DOHH2 (cell line): ENCODE data around the gene ARHGEF12.

Experiments used
- H3F3A ChIP-seq: fragments of 200-600 bp; sonication (generic), shearing (Covaris generic); 2 replicates; pipeline ENCODE4 v1.6.0; 2016; ENCODE audit warnings: antibody characterized with exemption, mild to moderate bottlenecking; ENCODE audit not compliant: control insufficient read depth, insufficient read depth
- H3K27ac ChIP-seq: fragments of 200-600 bp; sonication (generic); 2 replicates; pipeline ENCODE4 v1.5.1; 2014; ENCODE audit warnings: low read depth, mild to moderate bottlenecking, low read length, moderate library complexity
- H3K27me3 ChIP-seq: fragments of 200-600 bp; sonication (generic); 2 replicates; pipeline ENCODE4 v1.6.1; 2014; ENCODE audit warnings: mild to moderate bottlenecking, low read length, mixed read lengths; ENCODE audit not compliant: control insufficient read depth
- H3K36me3 ChIP-seq: fragments of 200-600 bp; sonication (generic); 2 replicates; pipeline ENCODE4 v1.6.1; 2014; ENCODE audit warnings: mild to moderate bottlenecking, low read length, moderate library complexity, mixed read lengths; ENCODE audit not compliant: control insufficient read depth
- H3K4me1 ChIP-seq: fragments of 200-600 bp; sonication (generic); 2 replicates; pipeline ENCODE4 v1.6.1; 2014; ENCODE audit warnings: mild to moderate bottlenecking, low read length, mixed read lengths; ENCODE audit not compliant: control insufficient read depth
- H3K4me2 ChIP-seq: fragments of 200-600 bp; sonication (generic); 2 replicates; pipeline ENCODE4 v1.6.0; 2014; ENCODE audit warnings: mild to moderate bottlenecking, low read length, moderate library complexity
- H3K4me3 ChIP-seq: fragments of 200-600 bp; sonication (generic); 2 replicates; pipeline ENCODE4 v1.5.1; 2014; ENCODE audit warnings: mild to moderate bottlenecking, low read length, mixed read lengths
- H3K79me2 ChIP-seq: fragments of 200-600 bp; sonication (generic); 2 replicates; pipeline ENCODE4 v1.6.1; 2014; ENCODE audit warnings: mild to moderate bottlenecking, low read length, mixed read lengths; ENCODE audit not compliant: control insufficient read depth
- H3K9me2 ChIP-seq: fragments of 200-600 bp; sonication (generic); replicated peaks from 2 replicates; pipeline ENCODE4 v1.6.1; 2014; ENCODE audit warnings: mild to moderate bottlenecking, low read length, mixed read lengths; ENCODE audit not compliant: control insufficient read depth
- H3K9me3 ChIP-seq: fragments of 200-600 bp; sonication (generic); 2 replicates; pipeline ENCODE4 v1.6.1; 2014; ENCODE audit warnings: antibody characterized with exemption, low read length, mixed read lengths; ENCODE audit not compliant: control insufficient read depth, insufficient read depth
- H4K20me1 ChIP-seq: fragments of 200-600 bp; sonication (generic); 2 replicates; pipeline ENCODE4 v1.6.0; 2014; ENCODE audit warnings: low read depth, mild to moderate bottlenecking, antibody characterized with exemption, low read length, moderate library complexity; ENCODE audit not compliant: control insufficient read depth, insufficient read depth
- EZH2phosphoT487 ChIP-seq: fragments of 200-600 bp; sonication (generic); IDR thresholded peaks from 2 replicates; pipeline ENCODE4 v1.6.1; 2017; ENCODE audit warnings: borderline replicate concordance, mild to moderate bottlenecking, antibody characterized with exemption, low read length, moderate library complexity, mixed read lengths
- TF ChIP-seq, protein P1 (sequence below): fragments of 200-600 bp; sonication (generic); IDR thresholded peaks from one replicate; pipeline ENCODE4 v1.5.1; 2014; ENCODE audit warnings: antibody characterized with exemption, mild to moderate bottlenecking, low read depth, low read length; ENCODE audit not compliant: poor library complexity, severe bottlenecking

ARHGEF12 gene

DNA sequence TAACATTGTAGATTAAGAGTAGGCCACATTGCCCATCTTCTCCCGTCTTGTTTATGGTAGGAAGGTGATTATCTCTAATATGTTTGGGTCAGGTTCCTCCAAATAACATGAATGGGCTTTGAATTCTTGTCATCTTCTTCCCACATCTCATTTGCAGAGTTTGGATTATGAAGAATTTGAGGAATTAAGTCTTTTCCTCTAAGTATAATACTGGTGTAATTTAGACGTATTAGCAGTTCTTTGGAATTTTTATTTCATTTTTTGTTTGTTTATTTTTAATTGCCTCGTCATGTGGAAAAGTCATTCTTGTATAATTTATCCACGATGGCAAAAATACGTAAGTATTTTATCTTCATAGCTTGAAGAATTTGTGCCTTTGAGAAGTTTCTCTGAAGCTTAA lies 73.4 kb downstream of the ARHGEF12 start:
- no peak overlapping the region for H3K4me3 ChIP-seq
- H3K27ac ChIP-seq = no peak overlapping the region
- no peaks in the 10 kb centered on the region for H3K9me3 ChIP-seq
- H3K4me1 ChIP-seq = no peaks in the 10 kb centered on the region
- no peaks in the 10 kb centered on the region for H3K9me2 ChIP-seq
- H3F3A ChIP-seq = no peaks in the 10 kb centered on the region
- H3K36me3 ChIP-seq = no peaks in the 10 kb centered on the region
- H3K27me3 ChIP-seq = no peaks in the 10 kb centered on the region
- no peak overlapping the region for H3K4me2 ChIP-seq
- H4K20me1 ChIP-seq = no peaks in the 10 kb centered on the region
- no peaks in the 10 kb centered on the region for H3K79me2 ChIP-seq
- no peak for TF ChIP-seq EZH2phosphoT487
- TF ChIP-seq, protein P1, sequence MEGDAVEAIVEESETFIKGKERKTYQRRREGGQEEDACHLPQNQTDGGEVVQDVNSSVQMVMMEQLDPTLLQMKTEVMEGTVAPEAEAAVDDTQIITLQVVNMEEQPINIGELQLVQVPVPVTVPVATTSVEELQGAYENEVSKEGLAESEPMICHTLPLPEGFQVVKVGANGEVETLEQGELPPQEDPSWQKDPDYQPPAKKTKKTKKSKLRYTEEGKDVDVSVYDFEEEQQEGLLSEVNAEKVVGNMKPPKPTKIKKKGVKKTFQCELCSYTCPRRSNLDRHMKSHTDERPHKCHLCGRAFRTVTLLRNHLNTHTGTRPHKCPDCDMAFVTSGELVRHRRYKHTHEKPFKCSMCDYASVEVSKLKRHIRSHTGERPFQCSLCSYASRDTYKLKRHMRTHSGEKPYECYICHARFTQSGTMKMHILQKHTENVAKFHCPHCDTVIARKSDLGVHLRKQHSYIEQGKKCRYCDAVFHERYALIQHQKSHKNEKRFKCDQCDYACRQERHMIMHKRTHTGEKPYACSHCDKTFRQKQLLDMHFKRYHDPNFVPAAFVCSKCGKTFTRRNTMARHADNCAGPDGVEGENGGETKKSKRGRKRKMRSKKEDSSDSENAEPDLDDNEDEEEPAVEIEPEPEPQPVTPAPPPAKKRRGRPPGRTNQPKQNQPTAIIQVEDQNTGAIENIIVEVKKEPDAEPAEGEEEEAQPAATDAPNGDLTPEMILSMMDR = no peak

DNA sequence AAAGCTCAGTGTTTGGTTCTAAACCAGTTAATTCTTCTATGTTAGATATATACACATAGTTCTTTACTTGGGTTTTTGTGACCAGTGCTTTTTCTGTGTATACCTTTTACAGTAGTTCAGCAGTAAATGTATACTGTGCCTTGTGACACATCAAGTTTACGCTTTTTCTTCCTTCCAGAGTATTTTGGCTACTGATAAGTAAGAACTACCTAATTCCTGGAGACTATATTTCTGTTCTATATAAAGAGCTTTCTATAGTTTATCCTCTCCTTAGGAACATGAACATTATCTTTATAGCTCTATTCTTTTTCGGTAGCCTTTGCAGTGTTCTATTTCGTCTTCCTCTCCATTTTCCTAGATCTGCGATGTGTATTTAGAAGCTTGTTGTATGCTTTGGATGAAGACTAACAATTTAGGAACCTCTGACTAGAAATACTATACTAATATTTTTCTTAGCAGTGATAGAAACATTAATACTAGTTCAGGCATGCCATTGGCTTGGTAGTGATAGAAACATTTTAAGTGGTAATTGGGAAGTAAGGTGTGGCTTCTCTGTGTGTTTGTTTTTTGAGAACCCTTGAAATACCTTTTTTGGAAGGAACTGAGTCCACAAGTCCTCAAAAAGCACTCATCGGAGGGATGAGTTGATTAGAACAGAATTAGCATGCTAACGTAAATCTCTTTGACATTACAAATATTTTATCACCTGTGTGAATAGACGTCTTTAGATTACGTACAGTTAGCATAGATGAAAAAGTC lies 74.6 kb downstream of the ARHGEF12 start:
- Histone ChIP-seq H4K20me1 (no peaks in the 10 kb centered on the region), H3K27me3 (no peaks in the 10 kb centered on the region), H3K79me2 (no peaks in the 10 kb centered on the region), H3K9me2 (no peaks in the 10 kb centered on the region), H3K4me2 (no peak overlapping the region), H3K27ac (no peak overlapping the region), H3K9me3 (no peaks in the 10 kb centered on the region), H3F3A (no peaks in the 10 kb centered on the region), H3K4me3 (no peak overlapping the region), H3K36me3 (no peaks in the 10 kb centered on the region), H3K4me1 (no peaks in the 10 kb centered on the region)
- TF ChIP-seq, protein P1 = no peak
- no peak for TF ChIP-seq EZH2phosphoT487

DNA sequence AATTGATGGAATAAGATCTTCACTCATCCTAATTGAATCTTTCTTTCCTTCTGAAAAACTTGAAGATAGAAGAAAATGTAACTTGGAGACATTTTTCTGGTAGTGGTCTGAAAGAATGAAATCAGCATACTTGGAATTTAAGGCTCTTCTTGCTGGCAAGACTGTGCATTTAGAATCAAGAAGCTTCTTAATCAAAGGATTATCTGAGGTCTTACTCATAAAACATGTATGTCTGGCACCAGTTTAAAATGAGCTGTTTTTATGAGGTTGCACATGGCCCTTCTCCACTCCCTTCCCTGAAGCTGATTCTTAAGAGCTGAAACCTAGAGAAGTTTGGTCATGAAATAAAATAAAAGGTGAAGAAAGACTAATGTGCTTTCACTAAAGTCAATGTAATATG lies 77.3 kb downstream of the ARHGEF12 start:
- Histone ChIP-seq H3K79me2 (no peaks in the 10 kb centered on the region), H3K27ac (no peak overlapping the region), H3K4me2 (no peak overlapping the region)

More for the DNA sequence above, 77.3 kb downstream of the ARHGEF12 start:
- H3K27me3 ChIP-seq = no peaks in the 10 kb centered on the region
- H3K9me3 ChIP-seq = no peaks in the 10 kb centered on the region
- H3K36me3 ChIP-seq = no peaks in the 10 kb centered on the region
- H3F3A ChIP-seq = no peaks in the 10 kb centered on the region
- TF ChIP-seq, protein P1 = no peak
- TF ChIP-seq EZH2phosphoT487 = no peak
- no peaks in the 10 kb centered on the region for H3K9me2 ChIP-seq
- H4K20me1 ChIP-seq = no peaks in the 10 kb centered on the region
- H3K4me3 ChIP-seq = no peak overlapping the region
- H3K4me1 ChIP-seq = no peaks in the 10 kb centered on the region
